Cardiac fibroblast (primary cell): ENCODE measurements around the gene C1orf74.

Experiments
- DNase-seq, 2 donors: peaks; one replicate each; pipeline versions ENCODE4 v3.0.0 to v3.0.0-alpha.2; 2010; ENCODE audit warnings: low read depth in 2 of 2
- H3K4me3 ChIP-seq, 2 donors: replicated peaks in 1 of 2; 1 replicate in 1 of 2; 2 replicates in 1 of 2; pipeline ENCODE4 v1.5.1; 2011; ENCODE audit warnings: low read depth in 2 of 2, low read length in 2 of 2, mild to moderate bottlenecking in 2 of 2, moderate library complexity in 1 of 2
- TF ChIP-seq, protein P1 (sequence below): IDR thresholded peaks from one replicate; pipeline ENCODE4 v1.5.1; 2011; ENCODE audit warnings: low read depth, mild to moderate bottlenecking, low read length, inconsistent platforms

The C1orf74 gene

GRCh38 chr1:209772126-209772525 lies 12.2 kb downstream of the C1orf74 start:
- TF ChIP-seq, protein P1, sequence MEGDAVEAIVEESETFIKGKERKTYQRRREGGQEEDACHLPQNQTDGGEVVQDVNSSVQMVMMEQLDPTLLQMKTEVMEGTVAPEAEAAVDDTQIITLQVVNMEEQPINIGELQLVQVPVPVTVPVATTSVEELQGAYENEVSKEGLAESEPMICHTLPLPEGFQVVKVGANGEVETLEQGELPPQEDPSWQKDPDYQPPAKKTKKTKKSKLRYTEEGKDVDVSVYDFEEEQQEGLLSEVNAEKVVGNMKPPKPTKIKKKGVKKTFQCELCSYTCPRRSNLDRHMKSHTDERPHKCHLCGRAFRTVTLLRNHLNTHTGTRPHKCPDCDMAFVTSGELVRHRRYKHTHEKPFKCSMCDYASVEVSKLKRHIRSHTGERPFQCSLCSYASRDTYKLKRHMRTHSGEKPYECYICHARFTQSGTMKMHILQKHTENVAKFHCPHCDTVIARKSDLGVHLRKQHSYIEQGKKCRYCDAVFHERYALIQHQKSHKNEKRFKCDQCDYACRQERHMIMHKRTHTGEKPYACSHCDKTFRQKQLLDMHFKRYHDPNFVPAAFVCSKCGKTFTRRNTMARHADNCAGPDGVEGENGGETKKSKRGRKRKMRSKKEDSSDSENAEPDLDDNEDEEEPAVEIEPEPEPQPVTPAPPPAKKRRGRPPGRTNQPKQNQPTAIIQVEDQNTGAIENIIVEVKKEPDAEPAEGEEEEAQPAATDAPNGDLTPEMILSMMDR: no peak
- no peak overlapping the region for H3K4me3 ChIP-seq
- DNase-seq: no peak

- H3K4me3 ChIP-seq: no peak overlapping the region
- DNase-seq: no peak
- TF ChIP-seq, protein P1: no peak
Measured at GRCh38 chr1:209770636-209771415, 13.5 kb downstream of the C1orf74 start.

DNA sequence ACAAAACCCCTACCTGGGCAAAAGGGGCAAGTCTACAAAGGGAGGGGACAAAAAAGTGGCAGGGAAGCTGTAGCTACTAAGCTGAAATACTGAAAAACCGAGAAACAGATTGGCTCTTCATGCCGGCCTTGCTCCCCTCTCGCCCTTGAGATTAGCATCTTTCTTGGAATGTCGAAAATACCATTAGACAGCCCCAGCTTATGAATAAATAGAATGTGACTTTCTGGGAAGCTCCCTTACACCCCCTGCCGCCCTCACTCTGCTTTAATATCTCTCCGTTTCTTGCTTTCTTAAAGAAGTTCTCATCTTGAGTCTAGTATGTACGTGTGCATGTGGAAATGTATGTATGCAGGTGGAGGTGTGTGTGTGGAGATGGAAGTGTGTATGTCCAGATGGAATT lies 14.4 kb downstream of the C1orf74 start:
- no peak overlapping the region for H3K4me3 ChIP-seq
- DNase-seq: peak; percentile 35 to 53
- TF ChIP-seq, protein P1: no peak

GRCh38 chr1:209769171-209769904 lies 15.0 kb downstream of the C1orf74 start:
- TF ChIP-seq, protein P1: no peak
- peak; percentile 94 to 95 for DNase-seq
- no peak overlapping the region for H3K4me3 ChIP-seq

DNA sequence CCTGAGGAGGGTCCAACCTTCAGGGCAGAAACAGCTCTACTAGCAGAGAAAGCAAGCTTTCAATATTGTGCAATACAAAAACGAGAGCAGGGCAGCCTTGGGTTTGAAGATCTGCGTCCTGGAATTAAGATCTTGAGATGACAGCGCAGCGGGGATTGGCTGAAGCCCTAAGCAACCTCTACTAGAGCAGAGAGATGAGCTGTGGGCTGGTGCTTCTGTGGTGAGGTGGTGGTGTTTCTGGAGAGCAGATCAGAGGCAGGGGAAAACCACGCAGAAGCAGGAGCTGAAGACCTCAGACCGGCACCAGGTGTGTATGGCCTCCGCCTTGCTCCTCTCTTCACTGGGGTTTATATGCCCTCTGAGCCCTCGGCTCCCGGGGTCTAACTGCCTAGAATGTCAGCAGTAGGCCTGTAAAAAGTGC lies 16.0 kb downstream of the C1orf74 start:
- no peak for DNase-seq
- no peak overlapping the region for H3K4me3 ChIP-seq
- TF ChIP-seq, protein P1: no peak

DNA sequence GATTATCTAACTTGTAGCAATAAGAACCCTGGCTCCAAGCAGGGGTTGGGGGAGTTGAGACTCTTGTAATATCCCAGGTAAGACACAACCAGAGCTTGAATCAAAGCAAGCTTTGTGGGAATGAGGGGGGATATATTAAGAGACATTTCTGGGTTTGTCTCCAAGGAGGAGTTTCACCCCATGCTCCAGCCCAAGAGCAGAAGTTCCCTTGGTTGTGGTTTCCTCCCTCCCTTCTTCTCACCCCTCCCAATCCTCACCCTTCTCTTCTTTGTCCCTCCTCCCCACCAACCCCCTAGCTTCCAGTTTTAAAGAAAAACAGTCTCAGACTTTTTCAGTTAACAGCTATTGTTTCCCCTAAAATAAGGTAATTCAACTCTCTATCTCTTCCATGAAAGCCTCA lies 16.7 kb downstream of the C1orf74 start:
- DNase-seq: no peak
- TF ChIP-seq, protein P1: no peak
- H3K4me3 ChIP-seq: no peak overlapping the region
